ENCODE measurements around the gene NPC1. TPM values are rescaled to one million over a fixed set of nuclear protein-coding genes. Genes with fewer than 3 reads are reported as not detected.

Gene NPC1
- total and polyA plus RNA-seq, 2 donors (not counting 1 experiment from before 2014, with no cell fraction given), result 36.0 to 204 TPM

DNA sequence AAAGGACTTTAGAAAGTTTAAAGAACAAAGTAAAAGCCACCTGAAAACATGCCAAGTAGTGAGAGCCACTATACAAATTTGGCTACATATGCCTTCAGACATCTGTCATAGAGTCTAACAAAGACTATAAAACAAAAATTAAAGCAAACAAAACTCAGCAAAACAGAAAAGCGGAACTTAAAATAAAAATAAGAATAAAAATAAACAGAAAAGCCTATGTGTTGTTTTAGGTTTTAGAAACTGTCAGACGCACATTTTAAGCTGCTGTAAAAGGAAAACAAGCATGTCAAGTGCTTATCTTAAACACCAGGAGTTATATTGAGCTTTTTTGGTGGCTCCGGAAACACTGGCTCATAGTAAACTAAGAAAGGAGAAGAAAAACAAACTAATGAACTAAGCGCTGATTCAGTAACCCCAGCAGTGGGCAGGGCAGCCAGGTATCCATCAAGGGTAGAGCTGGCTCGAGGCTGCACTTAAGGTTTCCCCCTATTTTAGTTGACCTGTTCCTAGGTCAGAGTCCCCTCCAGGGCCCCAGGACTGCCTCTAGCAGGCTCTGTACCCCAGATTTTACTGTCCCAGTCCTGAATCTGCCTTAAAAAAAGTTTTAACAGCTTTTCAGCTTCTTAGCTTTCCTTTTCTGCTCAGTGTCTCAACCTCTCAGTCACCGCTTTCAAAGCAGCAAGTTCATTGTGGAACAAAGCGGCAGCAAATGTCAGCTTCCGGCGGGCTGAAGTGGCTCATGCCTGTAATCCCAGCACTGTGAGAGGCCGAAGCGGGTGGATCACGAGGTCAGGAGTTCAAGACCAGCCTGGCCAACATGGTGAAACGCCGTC, 98.4 kb downstream of the NPC1 start:
- H3K4me2 ChIP-seq (ENCODE audit: extremely low read depth, insufficient read depth, low read length), result peak overlapping the region; percentile 62
- H3K36me3 ChIP-seq (ENCODE audit: control insufficient read depth, insufficient read depth, low read length), result peaks cover 2% of the 10 kb centered on the region
- no peak overlapping the region for H3K27ac ChIP-seq (ENCODE audit: insufficient read depth, low read length)
- no peaks in the 10 kb centered on the region for H3K79me2 ChIP-seq (ENCODE audit: control insufficient read depth, insufficient read depth, low read length)
- no peaks in the 10 kb centered on the region for H3K9me3 ChIP-seq (ENCODE audit: control insufficient read depth, insufficient read depth, low read depth, low read length)
- no peaks in the 10 kb centered on the region for H4K20me1 ChIP-seq (ENCODE audit: control insufficient read depth, extremely low read depth, insufficient read depth, low read length)
- TF ChIP-seq, protein P1, sequence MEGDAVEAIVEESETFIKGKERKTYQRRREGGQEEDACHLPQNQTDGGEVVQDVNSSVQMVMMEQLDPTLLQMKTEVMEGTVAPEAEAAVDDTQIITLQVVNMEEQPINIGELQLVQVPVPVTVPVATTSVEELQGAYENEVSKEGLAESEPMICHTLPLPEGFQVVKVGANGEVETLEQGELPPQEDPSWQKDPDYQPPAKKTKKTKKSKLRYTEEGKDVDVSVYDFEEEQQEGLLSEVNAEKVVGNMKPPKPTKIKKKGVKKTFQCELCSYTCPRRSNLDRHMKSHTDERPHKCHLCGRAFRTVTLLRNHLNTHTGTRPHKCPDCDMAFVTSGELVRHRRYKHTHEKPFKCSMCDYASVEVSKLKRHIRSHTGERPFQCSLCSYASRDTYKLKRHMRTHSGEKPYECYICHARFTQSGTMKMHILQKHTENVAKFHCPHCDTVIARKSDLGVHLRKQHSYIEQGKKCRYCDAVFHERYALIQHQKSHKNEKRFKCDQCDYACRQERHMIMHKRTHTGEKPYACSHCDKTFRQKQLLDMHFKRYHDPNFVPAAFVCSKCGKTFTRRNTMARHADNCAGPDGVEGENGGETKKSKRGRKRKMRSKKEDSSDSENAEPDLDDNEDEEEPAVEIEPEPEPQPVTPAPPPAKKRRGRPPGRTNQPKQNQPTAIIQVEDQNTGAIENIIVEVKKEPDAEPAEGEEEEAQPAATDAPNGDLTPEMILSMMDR (conservative IDR thresholded peaks at IDR 0.05 in 1 of 2, IDR thresholded peaks at IDR 0.05 in 1 of 2; ENCODE audit: low read depth in 1 of 2, low read length in 2 of 2), result no peak
- TF ChIP-seq EZH2 (IDR thresholded peaks at IDR 0.05; ENCODE audit: low read length, missing control alignments), result no peak
- peak overlapping the region; percentile 78 for H2AFZ ChIP-seq (ENCODE audit: low read length)
- H3K27me3 ChIP-seq (ENCODE audit: control insufficient read depth, insufficient read depth, low read length), result no peaks in the 10 kb centered on the region
- H3K9ac ChIP-seq (ENCODE audit: insufficient read depth, low read length), result peak overlapping the region; percentile 20
- peak; percentile 20 to 32 for DNase-seq (ENCODE audit: low read depth in 2 of 2)
- H3K4me1 ChIP-seq (ENCODE audit: control insufficient read depth, extremely low read depth, insufficient read depth, low read length), result peaks cover 5% of the 10 kb centered on the region
- peak overlapping the region in 3 of 4 experiments; percentile 12 to 28 (median 18) for H3K4me3 ChIP-seq (replicated peaks in 1 of 4; ENCODE audit: control extremely low read depth in 1 of 4, insufficient read depth in 1 of 4, low read depth in 3 of 4, low read length in 4 of 4)

DNA sequence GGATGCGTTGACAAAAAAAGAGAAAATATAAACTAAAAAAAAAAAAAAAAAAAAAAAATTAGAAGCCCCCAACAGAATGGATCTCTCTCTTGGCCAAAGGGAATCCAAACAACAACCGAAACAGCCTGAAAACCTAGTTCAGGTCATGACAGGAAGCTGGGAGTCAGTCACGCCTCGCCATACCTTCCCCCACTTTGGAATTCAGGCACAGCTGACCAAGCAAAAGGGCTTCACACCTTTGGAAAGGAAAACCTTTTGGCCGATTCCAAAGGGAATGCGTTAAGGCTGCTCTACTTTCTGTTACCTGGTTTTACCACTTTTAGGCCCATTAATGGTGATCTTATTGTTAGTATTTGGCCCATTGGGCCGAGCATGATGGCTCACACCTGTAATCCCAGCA, 100.9 kb downstream of the NPC1 start:
- Histone ChIP-seq H3K9me3 (ENCODE audit: control insufficient read depth, insufficient read depth, low read depth, low read length) (no peaks in the 10 kb centered on the region), H3K4me1 (ENCODE audit: control insufficient read depth, extremely low read depth, insufficient read depth, low read length) (peaks cover 5% of the 10 kb centered on the region), H3K4me2 (ENCODE audit: extremely low read depth, insufficient read depth, low read length) (no peak overlapping the region), H3K27ac (ENCODE audit: insufficient read depth, low read length) (no peak overlapping the region), H3K36me3 (ENCODE audit: control insufficient read depth, insufficient read depth, low read length) (peaks cover 2% of the 10 kb centered on the region), H3K9ac (ENCODE audit: insufficient read depth, low read length) (no peak overlapping the region), H3K4me3 (replicated peaks in 1 of 4; ENCODE audit: control extremely low read depth in 1 of 4, insufficient read depth in 1 of 4, low read depth in 3 of 4, low read length in 4 of 4) (no peak overlapping the region), H3K79me2 (ENCODE audit: control insufficient read depth, insufficient read depth, low read length) (no peaks in the 10 kb centered on the region), H2AFZ (ENCODE audit: low read length) (no peak overlapping the region), H3K27me3 (ENCODE audit: control insufficient read depth, insufficient read depth, low read length) (no peaks in the 10 kb centered on the region), H4K20me1 (ENCODE audit: control insufficient read depth, extremely low read depth, insufficient read depth, low read length) (no peaks in the 10 kb centered on the region)
- no peak for DNase-seq (ENCODE audit: low read depth in 2 of 2)
- TF ChIP-seq EZH2 (IDR thresholded peaks at IDR 0.05; ENCODE audit: low read length, missing control alignments), result no peak
- TF ChIP-seq, protein P1 (conservative IDR thresholded peaks at IDR 0.05 in 1 of 2, IDR thresholded peaks at IDR 0.05 in 1 of 2; ENCODE audit: low read depth in 1 of 2, low read length in 2 of 2), result no peak

DNA sequence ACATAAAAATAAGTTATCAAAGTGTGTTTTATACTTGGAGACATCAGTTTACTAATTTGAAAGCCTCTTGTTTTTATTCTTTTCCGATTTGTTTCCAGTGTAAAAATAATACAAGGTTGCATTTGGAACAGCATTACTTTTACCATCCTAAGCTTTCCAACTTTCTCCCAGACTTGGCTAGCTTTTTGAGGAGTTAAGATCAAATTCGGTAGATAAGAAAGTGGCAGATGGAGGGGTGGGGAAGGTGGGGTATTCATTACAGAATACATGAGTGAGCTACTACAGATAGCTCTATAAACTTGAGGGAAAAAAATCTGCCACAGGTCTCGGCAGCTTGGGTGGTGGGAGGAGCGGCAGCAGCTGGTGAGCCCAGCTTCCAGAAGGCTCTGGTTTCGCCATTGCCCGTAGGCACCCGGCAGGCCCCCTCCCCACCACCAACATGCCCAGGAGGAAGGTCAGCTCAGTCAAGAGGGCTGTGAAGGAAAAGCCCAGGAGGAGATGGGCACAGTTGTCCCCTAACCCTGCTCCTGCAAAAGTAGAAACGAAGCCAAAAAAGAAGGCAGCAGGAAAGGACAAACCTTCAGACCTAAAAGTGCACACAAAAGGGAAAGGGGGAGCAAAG, 101.6 kb downstream of the NPC1 start:
- no peak for DNase-seq (ENCODE audit: low read depth in 2 of 2)
- Histone ChIP-seq H3K36me3 (ENCODE audit: control insufficient read depth, insufficient read depth, low read length) (peaks cover 5% of the 10 kb centered on the region), H3K27ac (ENCODE audit: insufficient read depth, low read length) (no peak overlapping the region), H3K4me3 (replicated peaks in 1 of 4; ENCODE audit: control extremely low read depth in 1 of 4, insufficient read depth in 1 of 4, low read depth in 3 of 4, low read length in 4 of 4) (no peak overlapping the region), H3K4me1 (ENCODE audit: control insufficient read depth, extremely low read depth, insufficient read depth, low read length) (peaks cover 5% of the 10 kb centered on the region), H3K9ac (ENCODE audit: insufficient read depth, low read length) (no peak overlapping the region), H3K27me3 (ENCODE audit: control insufficient read depth, insufficient read depth, low read length) (no peaks in the 10 kb centered on the region), H3K4me2 (ENCODE audit: extremely low read depth, insufficient read depth, low read length) (no peak overlapping the region), H3K79me2 (ENCODE audit: control insufficient read depth, insufficient read depth, low read length) (no peaks in the 10 kb centered on the region), H4K20me1 (ENCODE audit: control insufficient read depth, extremely low read depth, insufficient read depth, low read length) (no peaks in the 10 kb centered on the region), H3K9me3 (ENCODE audit: control insufficient read depth, insufficient read depth, low read depth, low read length) (no peaks in the 10 kb centered on the region), H2AFZ (ENCODE audit: low read length) (no peak overlapping the region)
- TF ChIP-seq EZH2 (IDR thresholded peaks at IDR 0.05; ENCODE audit: low read length, missing control alignments), result no peak
- TF ChIP-seq, protein P1 (conservative IDR thresholded peaks at IDR 0.05 in 1 of 2, IDR thresholded peaks at IDR 0.05 in 1 of 2; ENCODE audit: low read depth in 1 of 2, low read length in 2 of 2), result no peak

Data from fibroblast of lung (primary cell).